AG04449 (cell line): ENCODE results near the gene TSKS.

Source experiments
- CTCF ChIA-PET: fragments of 350-600 bp; formaldehyde crosslinking; extraction: SDS; loops from one replicate; lab custom pipeline; 2021; ENCODE audit warnings: antibody characterized with exemption; lab: Yijun Ruan, JAX
- POLR2A ChIA-PET: fragments of 400-600, 350-600 bp; formaldehyde crosslinking; extraction: SDS; loops from one replicate; lab custom pipeline; 2020; ENCODE audit warnings: antibody characterized with exemption, inconsistent platforms; lab: Yijun Ruan, JAX
- DNase-seq: peaks from one replicate; pipeline ENCODE4 v3.0.0-alpha.2; 2010; ENCODE audit warnings: low read depth, low spot score
- H3K4me3 ChIP-seq: 2 replicates; pipeline ENCODE4 v1.5.1; 2011; ENCODE audit warnings: low read depth, mild to moderate bottlenecking, control low read depth, low read length
- TF ChIP-seq, protein P1 (sequence below): IDR thresholded peaks from one replicate; pipeline ENCODE4 v1.5.1; 2011; ENCODE audit warnings: mild to moderate bottlenecking, moderate library complexity, low read length, control low read depth, inconsistent platforms; ENCODE audit not compliant: insufficient read depth; ENCODE audit errors: missing control alignments

TSKS gene

GRCh38 chr19:49755956-49756355, 7.2 kb downstream of the TSKS start:
- DNase-seq: no peak
- CTCF ChIA-PET: interaction anchor here (1.3 to 2.9 kb wide), 2 partner anchors 38 to 75 kb away, joined by 4 to 15 read pairs; no protein-coding TSS in a partner anchor
- POLR2A ChIA-PET: interaction anchor here (0.5 to 0.9 kb wide), 2 partner anchors 11 to 228 kb away, joined by 5 to 6 read pairs; partner anchors contain the start of genes AP2A1 and RCN3
- TF ChIP-seq, protein P1, sequence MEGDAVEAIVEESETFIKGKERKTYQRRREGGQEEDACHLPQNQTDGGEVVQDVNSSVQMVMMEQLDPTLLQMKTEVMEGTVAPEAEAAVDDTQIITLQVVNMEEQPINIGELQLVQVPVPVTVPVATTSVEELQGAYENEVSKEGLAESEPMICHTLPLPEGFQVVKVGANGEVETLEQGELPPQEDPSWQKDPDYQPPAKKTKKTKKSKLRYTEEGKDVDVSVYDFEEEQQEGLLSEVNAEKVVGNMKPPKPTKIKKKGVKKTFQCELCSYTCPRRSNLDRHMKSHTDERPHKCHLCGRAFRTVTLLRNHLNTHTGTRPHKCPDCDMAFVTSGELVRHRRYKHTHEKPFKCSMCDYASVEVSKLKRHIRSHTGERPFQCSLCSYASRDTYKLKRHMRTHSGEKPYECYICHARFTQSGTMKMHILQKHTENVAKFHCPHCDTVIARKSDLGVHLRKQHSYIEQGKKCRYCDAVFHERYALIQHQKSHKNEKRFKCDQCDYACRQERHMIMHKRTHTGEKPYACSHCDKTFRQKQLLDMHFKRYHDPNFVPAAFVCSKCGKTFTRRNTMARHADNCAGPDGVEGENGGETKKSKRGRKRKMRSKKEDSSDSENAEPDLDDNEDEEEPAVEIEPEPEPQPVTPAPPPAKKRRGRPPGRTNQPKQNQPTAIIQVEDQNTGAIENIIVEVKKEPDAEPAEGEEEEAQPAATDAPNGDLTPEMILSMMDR: no peak
- no peak overlapping the region for H3K4me3 ChIP-seq

- no peak for DNase-seq
- ChIA-PET POLR2A (no interaction called here), CTCF (interaction anchor here (0.7 to 1.3 kb wide), 2 partner anchors 69 to 72 kb away, joined by 3 to 5 read pairs; no protein-coding TSS in a partner anchor)
- no peak overlapping the region for H3K4me3 ChIP-seq
- TF ChIP-seq, protein P1: no peak
These were observed 10.4 kb downstream of the TSKS start for GRCh38 chr19:49752701-49753100.

DNA sequence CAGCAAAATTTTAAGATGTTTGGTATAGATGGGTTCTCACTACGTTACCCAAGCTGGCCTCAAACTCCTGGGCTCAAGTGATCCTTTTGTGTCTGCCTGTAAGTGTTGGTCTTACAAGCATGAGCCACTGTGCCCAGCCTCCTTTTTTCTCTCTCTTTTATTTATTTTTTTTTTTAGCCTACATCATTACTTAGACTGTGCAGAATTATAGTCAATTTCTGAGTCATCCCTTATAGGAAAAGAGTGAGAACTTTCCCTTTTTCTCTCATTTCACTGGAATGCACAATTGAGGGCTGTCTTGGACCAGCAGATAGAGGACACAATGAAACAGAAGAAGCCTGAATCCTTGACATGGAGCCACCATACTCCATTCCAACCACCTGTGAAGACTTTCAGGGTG, 13.3 kb downstream of the TSKS start:
- TF ChIP-seq, protein P1: no peak
- no peak for DNase-seq
- H3K4me3 ChIP-seq: no peak overlapping the region
- ChIA-PET CTCF (interaction anchor here (0.7 to 1.6 kb wide), 4 partner anchors 9 to 14 kb away, joined by 3 to 5 read pairs (median 3); partner anchors contain the start of gene TSKS), POLR2A (no interaction called here)

GRCh38 chr19:49749055-49749716, 13.9 kb downstream of the TSKS start:
- TF ChIP-seq, protein P1: no peak
- CTCF ChIA-PET: interaction anchor here (0.7 to 1.6 kb wide), 4 partner anchors 9 to 14 kb away, joined by 3 to 5 read pairs (median 3); partner anchors contain the start of gene TSKS
- H3K4me3 ChIP-seq: no peak overlapping the region
- POLR2A ChIA-PET: interaction anchor here (0.8 kb wide), 1 partner anchor 9 kb away, joined by 3 read pairs; no protein-coding TSS in a partner anchor
- DNase-seq: no peak

DNA sequence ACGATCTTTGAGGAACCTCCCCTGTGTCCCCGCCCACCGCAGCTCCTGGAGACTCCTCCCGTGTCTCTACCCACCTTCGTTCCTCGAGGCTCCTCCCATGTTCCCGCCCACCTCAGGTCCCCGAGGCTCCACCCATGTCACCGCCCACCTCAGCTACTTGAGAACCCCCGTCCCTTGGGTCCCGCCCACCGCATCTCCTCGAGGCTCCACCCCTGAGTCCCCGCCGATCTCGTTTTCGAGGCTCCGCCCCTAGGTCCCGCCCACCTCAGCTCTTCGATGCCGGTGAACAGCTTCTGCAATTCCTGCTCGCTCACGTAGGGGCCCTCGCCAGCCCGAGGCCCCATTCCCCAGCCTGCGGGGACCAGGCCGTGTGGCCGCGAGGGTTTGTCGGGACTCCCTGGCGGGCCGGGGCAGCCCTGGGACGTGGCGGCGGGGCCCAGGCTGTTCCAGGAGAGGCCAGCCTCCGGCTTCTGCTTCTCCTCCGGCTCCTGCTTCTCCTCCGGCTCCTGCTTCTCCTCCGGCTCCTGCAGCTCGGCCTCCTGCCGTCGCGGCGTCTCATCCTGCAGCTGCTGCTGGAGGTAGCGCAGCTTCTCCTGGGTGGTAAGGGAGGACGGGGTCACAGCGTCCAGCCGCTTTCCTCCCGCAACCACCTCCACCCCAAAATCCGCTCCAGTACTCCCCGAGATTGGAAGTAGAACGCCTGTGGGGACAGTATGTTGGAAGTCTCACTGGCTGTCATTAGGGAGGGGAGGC, 16.7 kb downstream of the TSKS start:
- TF ChIP-seq, protein P1: no peak
- no peak for DNase-seq
- POLR2A ChIA-PET: no interaction called here
- no peak overlapping the region for H3K4me3 ChIP-seq
- CTCF ChIA-PET: interaction anchor here (1.1 kb wide), 1 partner anchor 12 kb away, joined by 3 read pairs; no protein-coding TSS in a partner anchor

DNA sequence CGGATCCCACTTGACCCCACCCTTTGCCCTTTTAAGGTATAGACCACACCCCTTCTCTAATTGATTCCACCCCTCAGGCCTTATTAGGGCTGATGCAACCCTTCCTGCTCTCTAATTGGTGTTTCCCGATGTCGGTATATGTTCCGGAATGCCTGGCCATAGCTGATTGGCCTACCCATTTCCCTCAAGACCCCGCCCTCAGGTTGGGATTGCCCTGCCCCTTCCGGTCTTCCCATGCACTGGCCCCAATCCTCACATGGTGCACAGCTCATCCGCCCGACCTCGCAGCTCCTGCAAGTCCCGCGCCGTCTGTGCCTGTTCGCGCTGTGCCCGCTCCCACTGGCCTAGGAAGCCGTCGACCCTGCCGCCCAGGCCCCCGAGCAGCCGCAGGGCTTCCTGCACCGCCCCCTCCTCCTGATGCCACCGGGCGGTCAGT, 18.1 kb downstream of the TSKS start:
- POLR2A ChIA-PET: no interaction called here
- TF ChIP-seq, protein P1: no peak
- CTCF ChIA-PET: no interaction called here
- no peak for DNase-seq
- H3K4me3 ChIP-seq: no peak overlapping the region
